NCI-H774 (cell line): ENCODE results near the gene LITAFD.
"Not testable (repeated sequence)": the region's sequence is repeated elsewhere in the genome, so short reads cannot be mapped to it uniquely, and the experiment has no call there.

Experiments used
- DNase-seq: peaks from one replicate; lab custom pipeline; 2025; lab: John Stamatoyannopoulos, UW

LITAFD gene

GRCh38 chr16:8872967-8873865, 8.9 kb upstream of the LITAFD start:
- no peak for DNase-seq

GRCh38 chr16:8873866-8874195, 8.3 kb upstream of the LITAFD start:
- not testable (repeated sequence) for DNase-seq

- no peak for DNase-seq
These were observed 7.8 kb upstream of the LITAFD start for GRCh38 chr16:8874388-8874787.

- DNase-seq = not testable (repeated sequence)
These were observed 6.8 kb upstream of the LITAFD start for GRCh38 chr16:8875317-8875716.

GRCh38 chr16:8877894-8878522, 4.1 kb upstream of the LITAFD start:
- DNase-seq = no peak

GRCh38 chr16:8878523-8878911, 3.6 kb upstream of the LITAFD start:
- DNase-seq = no peak

- DNase-seq = no peak
These were observed 1.2 kb upstream of the LITAFD start for GRCh38 chr16:8880839-8881510.

GRCh38 chr16:8882725-8883377, 700 bp downstream of the LITAFD start:
- DNase-seq = no peak

- no peak for DNase-seq
These were observed 3.8 kb downstream of the LITAFD start for GRCh38 chr16:8885674-8886592.

GRCh38 chr16:8886593-8887430, 4.7 kb downstream of the LITAFD start:
- no peak for DNase-seq

GRCh38 chr16:8887431-8887765, 5.2 kb downstream of the LITAFD start:
- no peak for DNase-seq

GRCh38 chr16:8887952-8888560, 5.9 kb downstream of the LITAFD start:
- DNase-seq = no peak

- DNase-seq = no peak
These were observed 7.1 kb downstream of the LITAFD start for GRCh38 chr16:8888951-8889892.

- DNase-seq = no peak
These were observed 7.9 kb downstream of the LITAFD start for GRCh38 chr16:8889893-8890548.

GRCh38 chr16:8890549-8890921, 8.4 kb downstream of the LITAFD start:
- DNase-seq = no peak

GRCh38 chr16:8892101-8892575, 10.0 kb downstream of the LITAFD start:
- DNase-seq = no peak

- DNase-seq = no peak
These were observed 11.3 kb downstream of the LITAFD start for GRCh38 chr16:8893426-8893825.

GRCh38 chr16:8893976-8894690, 12.0 kb downstream of the LITAFD start:
- DNase-seq = no peak
